A549 (cell line): ENCODE measurements around the gene NUP214.

ENCODE experiments used
- CBX8 ChIP-seq: fragments of 200-600 bp; sonication (generic); IDR thresholded peaks from 2 replicates; pipeline ENCODE4 v1.6.1; 2016
- CTCF ChIP-seq: fragments of >200 bp; sonication (Bioruptor Twin); formaldehyde crosslinking; IDR thresholded peaks from 3 replicates; pipeline ENCODE4 v1.5.1; 2016
- JUN ChIP-seq, 2 experiments: fragments of >200 bp; sonication (Bioruptor Twin); formaldehyde crosslinking; IDR thresholded peaks; 2 replicates in 1 of 2; 3 replicates in 1 of 2; pipeline ENCODE4 v1.6.1; 2016 to 2017
- KDM1A ChIP-seq: fragments of 200-600 bp; sonication (generic); IDR thresholded peaks from 2 replicates; pipeline ENCODE4 v1.6.1; 2016; ENCODE audit warnings: low read depth, mild to moderate bottlenecking
- PHF8 ChIP-seq: fragments of 200-600 bp; sonication (generic); IDR thresholded peaks from 2 replicates; pipeline ENCODE4 v1.6.1; 2016; ENCODE audit warnings: low read depth, mild to moderate bottlenecking, antibody characterized with exemption, moderate library complexity, borderline replicate concordance
- POLR2A ChIP-seq: IDR thresholded peaks from 2 replicates; pipeline ENCODE4 v1.6.1; 2012; ENCODE audit warnings: mild to moderate bottlenecking, low read length
- REST ChIP-seq: fragments of 200-600 bp; sonication (generic); IDR thresholded peaks from 2 replicates; pipeline ENCODE4 v1.6.1; 2016; ENCODE audit warnings: antibody characterized with exemption, mild to moderate bottlenecking, moderate library complexity

GRCh38 chr9:131096269-131097125, 28.9 kb upstream of the NUP214 start, which contains the start of gene AIF1L:
- TF ChIP-seq CTCF: no peak
- no peak for TF ChIP-seq POLR2A
- no peak for TF ChIP-seq JUN (IDR thresholded peaks at IDR 0.05)
- no peak for TF ChIP-seq REST
- no peak for TF ChIP-seq CBX8
- no peak for TF ChIP-seq PHF8
- TF ChIP-seq KDM1A: no peak
